GM21825 (cell line): ENCODE results near the gene GLDN.
"Not testable (repeated sequence)": the region's sequence is repeated elsewhere in the genome, so short reads cannot be mapped to it uniquely, and the experiment has no call there.

ENCODE experiments used
- ATAC-seq: cut with Tn5 transposase; IDR thresholded peaks from one replicate; pipeline ENCODE4 v1.9.1; 2021; ENCODE audit warnings: mild to moderate bottlenecking, moderate library complexity; ENCODE audit not compliant: unreplicated experiment

The GLDN gene

GRCh38 chr15:51438526-51438925 lies 97.1 kb downstream of the GLDN start:
- ATAC-seq: no peak

GRCh38 chr15:51443282-51443914 lies 101.9 kb downstream of the GLDN start:
- ATAC-seq: no peak

- no peak for ATAC-seq
Observed at GRCh38 chr15:51444112-51444511, 102.7 kb downstream of the GLDN start.

DNA sequence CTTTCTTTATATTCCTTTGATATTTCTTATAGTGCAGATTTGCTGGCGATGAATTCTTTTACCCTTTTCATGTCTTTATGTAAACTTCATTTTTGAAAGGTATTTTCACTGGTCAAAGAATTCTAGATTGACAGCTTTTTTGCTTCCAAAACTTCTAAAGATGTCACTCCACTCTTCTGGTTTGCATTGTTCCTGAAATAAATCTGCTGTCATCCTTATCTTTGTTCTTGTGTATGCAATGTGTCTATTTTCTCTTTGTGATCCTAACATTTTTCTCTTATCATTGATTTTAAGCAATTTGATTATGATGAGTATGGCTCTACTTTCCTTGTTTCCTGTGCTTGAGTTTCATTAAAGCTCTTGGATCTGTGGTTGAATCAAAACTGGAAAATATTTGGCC lies 103.4 kb downstream of the GLDN start:
- ATAC-seq: no peak

DNA sequence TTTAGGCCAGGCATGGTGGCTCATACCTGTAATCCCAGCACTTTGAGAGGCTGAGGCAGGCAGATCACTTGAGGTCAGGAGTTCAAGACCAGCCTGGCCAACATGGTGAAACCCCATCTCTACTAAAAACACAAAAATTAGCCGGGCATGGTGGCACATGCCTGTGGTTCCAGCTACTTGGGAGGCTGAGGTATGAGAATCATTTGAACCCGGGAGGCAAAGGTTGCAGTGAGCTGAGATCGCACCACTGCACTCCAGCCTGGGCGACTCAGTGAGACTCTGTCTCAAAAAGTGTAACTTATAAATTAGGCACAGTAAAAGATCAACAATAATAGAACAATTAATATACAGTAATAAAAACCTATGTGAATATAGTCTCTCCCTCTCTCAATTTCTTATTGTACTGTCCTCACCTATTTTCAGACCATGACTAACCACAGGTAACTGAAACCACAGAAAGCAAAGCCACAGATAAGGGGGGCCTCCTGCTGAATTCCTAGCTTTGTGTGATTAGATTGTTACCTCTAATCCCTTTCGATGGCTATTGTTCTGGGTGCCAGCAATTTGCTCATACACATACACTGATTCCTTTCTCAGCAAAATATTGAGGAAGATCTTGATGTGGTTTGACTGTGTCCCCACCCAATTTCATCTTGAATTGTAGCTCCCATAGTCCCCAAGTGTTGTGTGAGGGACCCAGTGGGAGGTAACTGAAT lies 104.7 kb downstream of the GLDN start:
- ATAC-seq: not testable (repeated sequence)

DNA sequence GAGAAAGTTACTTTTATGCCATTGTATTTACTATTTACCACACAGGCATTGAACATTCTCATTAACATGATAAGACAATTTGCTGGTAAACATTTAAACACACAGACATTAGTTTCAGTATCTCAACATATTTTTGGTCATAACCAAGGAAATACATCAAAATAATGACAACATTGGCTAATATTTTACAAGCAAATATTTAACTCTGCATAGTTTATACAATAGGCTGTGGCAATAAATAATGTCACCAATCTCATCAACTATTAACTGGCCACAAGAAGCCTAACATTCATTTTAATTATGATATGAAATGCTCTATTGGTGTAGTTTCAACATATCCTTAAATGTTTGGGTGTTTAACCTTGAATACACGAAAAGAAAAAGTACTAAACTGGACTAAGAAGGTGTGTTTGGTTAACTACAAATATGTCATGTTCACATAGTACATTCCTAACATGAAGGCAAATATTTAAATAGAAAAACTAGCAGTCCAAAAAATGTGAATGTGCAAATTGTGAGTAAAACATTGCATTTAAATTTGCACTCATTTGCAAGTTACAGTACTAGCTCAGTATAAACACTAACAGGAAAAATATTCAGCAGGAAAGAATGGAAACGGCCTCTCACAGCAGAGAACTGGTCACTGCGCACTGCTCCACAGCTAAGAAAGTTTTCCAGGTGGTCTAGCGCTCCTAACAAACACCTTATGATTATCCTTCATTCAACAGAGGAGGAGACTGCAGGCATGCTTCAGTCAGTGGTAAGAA lies 106.6 kb downstream of the GLDN start:
- no peak for ATAC-seq

- no peak for ATAC-seq
Observed at GRCh38 chr15:51448622-51449399, 107.4 kb downstream of the GLDN start.

DNA sequence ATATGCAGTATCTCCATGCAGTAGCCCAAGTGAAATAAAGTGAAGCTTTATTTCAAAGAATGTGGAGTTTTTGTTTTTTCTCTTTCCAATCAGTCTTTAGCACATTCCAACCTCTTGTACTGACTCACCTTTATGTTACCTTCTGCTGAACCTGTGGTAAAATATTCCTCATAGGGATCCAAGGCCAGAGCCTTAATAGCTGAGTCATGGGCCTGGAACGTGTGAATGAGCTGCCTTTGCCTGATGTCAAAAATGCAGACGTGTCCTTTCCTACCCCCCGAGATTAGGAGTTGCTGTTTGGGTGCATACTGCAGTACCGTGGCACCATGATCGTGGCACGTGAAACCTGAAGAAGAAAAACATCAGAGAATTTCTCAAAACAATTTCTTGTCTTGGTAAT lies 108.5 kb downstream of the GLDN start:
- no peak for ATAC-seq
